NCI-H2171 treated with DMSO at 0.1 percent for 48 hours (cell line): Measurements from ENCODE around the gene PRTG.
"Not testable (repeated sequence)": the region's sequence is repeated elsewhere in the genome, so short reads cannot be mapped to it uniquely, and the experiment has no call there.

Source experiments
- DNase-seq: peaks from one replicate; lab custom pipeline; 2025; lab: John Stamatoyannopoulos, UW

PRTG gene

DNA sequence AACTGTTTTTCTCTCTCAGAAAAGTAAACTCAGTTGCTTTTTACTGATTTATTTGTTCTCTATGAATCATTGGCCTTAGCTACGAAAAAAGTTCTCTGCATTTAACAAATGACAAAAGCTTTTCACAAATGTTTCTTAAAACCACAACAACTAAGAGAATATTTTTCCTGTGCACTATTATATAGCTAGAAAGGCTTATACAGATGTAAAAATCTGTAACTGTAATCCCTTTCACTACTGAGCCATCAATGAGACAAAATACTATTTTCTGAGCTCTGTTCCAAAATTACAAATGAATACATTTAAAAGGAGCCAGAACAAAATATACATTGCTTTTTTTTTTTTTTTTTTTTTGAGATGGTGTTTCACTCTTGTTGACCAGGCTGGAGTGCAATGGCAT lies 109.2 kb downstream of the PRTG start:
- DNase-seq: no peak

DNA sequence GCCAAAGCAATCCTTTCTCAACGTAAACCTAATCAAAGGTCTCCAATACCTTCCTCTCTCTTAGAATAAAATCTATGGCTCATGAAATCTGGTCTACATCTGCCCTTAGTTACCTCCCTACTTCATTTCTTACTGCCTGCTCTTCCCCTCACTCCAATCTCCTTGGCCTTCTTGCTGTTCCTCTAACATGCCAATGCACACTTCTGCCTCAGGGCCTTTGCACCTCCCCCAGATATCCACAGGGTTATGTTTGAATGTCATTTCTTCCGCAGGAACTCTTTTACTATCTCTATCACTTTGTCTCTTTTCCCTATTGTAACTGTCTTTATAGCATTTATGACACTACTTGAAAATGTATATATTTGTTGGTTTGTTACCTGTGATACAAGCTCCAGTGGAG lies 110.5 kb downstream of the PRTG start:
- DNase-seq: no peak

DNA sequence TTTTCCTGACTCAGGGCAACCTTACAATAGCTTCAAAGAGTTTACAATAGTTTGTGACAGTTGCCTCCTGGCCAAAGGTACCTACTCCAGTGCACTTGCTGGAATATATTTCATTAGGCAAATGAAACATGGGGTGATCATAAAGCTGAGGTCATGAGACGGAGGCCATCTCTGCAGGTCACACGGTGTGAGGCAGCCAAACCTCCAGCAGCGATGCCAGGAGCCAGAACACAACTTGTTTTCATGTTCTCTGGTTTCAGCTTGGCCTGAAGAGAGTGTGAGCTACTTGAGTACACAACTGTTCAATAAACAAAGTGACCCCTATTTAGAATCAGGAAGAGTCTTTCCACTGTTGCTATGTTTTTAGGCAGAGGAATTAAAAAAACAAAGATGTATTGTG lies 112.1 kb downstream of the PRTG start:
- no peak for DNase-seq

GRCh38 chr15:55628369-55628730 lies 114.6 kb downstream of the PRTG start:
- DNase-seq: no peak

GRCh38 chr15:55627730-55628368 lies 115.1 kb downstream of the PRTG start:
- DNase-seq: no peak

- peak; percentile 9 for DNase-seq
These were observed 123.2 kb downstream of the PRTG start for GRCh38 chr15:55619783-55620182.

DNA sequence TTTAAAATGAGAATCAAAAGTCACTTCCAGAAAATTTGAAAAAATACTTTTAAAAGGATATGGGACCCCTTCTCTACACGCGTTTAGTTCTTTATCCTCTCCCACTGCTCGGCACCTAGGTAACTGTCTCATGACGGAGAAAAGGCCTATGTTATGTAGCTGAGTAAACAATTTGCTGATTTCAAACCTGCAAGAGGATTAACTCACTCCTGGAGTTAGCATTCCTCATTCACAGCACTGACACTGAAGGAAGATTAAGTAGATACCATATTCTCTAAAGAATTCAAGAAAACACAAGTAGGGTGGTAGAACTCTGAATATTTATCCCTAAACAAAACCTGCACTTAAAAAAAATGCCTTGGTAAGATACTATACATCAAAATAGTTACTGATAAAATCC lies 124.6 kb downstream of the PRTG start:
- no peak for DNase-seq

DNA sequence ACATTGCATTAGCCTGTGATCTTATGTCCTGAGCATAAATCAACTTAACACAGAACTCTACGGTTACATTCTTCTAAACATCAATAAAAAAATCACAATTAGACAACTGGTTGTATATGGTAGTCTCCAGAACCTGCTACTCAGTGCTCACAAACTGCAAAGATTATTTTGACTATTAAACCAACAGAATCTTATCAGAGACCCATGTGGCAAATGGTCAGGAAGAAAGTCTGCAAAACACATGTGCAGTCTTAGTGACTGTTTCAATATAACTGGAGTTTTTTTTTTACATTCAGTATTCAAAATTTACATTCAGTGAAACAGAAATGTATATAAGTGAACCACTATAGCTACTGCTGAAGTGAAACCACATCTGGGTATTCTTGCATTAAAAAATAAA lies 127.5 kb downstream of the PRTG start:
- DNase-seq: no peak

DNA sequence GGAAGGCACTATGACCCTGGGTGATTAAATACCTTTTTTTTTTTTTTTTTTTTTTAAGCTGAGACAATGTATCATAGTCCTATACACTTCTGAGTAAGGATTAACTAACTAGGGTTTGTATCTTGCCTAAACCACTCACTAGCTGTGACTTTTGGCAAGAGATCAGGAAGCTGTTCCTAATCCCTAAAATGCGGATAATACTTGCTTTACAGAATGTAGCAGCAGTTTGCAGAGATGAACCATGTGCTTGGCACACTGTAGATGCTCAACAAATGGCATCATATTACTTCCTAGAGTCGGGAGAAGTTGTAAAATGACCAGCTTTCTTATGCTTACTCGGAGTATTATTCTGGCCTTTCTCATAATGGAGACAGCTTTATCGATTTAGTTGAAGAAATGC lies 129.2 kb downstream of the PRTG start:
- DNase-seq: no peak

DNA sequence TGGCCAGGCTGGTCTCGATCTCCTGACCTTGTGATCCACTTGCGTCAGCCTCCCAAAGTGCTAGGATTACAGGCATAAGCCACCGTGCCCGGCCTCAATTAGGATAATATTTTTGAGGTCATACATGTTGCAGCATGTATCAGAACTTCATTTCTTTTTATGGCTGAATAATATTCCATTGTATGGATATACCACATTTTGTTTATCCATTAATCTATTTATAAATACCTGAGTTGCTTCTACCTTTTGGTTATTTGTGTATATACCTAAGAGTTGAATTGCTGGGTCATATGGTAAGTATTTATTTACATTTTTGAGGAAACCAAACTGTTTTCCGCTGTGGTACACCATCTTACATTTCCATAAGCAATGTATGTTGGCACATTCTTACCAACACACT lies 136.7 kb downstream of the PRTG start:
- no peak for DNase-seq

GRCh38 chr15:55601374-55601773 lies 141.6 kb downstream of the PRTG start:
- no peak for DNase-seq

- DNase-seq: no peak
These were observed 143.5 kb downstream of the PRTG start for GRCh38 chr15:55599439-55599838.

DNA sequence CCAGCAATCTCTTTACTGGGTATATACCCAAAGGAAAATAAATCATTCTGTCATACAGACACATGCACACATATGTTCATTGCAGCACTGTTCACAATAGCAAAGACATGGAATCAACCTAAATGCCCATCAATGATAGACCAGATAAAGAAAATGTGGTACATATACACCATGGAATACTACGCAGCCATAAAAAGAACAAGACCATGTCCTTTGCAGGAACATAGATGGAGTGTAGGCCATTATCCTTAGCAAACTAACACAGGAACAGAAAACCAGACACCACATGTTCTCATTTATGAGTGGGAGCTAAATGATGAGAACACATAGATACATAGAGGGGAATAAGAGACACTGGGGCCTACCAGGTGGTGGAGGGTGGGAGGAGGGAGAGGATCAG lies 149.9 kb downstream of the PRTG start:
- not testable (repeated sequence) for DNase-seq

DNA sequence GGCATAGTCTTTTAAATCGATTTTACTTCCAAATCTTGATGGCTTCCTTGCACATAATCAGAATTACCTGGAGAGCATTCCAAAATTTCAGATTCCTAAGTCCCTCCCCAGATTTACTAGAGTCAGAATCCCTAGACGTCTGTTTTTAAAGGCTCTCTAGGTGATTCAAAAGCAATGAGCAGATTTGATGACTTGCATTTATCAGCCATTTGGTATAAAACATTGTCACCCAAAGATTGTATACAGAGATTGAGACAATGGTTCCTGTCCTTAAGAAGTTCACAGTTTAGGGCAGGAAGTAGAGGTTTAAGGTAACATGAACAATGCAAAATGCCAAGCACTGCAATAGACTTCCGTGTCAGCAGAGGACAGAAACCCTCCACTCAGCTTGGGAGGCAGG lies 152.2 kb downstream of the PRTG start:
- no peak for DNase-seq

GRCh38 chr15:55589287-55589686 lies 153.7 kb downstream of the PRTG start:
- DNase-seq: no peak

GRCh38 chr15:55588815-55589115 lies 154.2 kb downstream of the PRTG start:
- DNase-seq: no peak

DNA sequence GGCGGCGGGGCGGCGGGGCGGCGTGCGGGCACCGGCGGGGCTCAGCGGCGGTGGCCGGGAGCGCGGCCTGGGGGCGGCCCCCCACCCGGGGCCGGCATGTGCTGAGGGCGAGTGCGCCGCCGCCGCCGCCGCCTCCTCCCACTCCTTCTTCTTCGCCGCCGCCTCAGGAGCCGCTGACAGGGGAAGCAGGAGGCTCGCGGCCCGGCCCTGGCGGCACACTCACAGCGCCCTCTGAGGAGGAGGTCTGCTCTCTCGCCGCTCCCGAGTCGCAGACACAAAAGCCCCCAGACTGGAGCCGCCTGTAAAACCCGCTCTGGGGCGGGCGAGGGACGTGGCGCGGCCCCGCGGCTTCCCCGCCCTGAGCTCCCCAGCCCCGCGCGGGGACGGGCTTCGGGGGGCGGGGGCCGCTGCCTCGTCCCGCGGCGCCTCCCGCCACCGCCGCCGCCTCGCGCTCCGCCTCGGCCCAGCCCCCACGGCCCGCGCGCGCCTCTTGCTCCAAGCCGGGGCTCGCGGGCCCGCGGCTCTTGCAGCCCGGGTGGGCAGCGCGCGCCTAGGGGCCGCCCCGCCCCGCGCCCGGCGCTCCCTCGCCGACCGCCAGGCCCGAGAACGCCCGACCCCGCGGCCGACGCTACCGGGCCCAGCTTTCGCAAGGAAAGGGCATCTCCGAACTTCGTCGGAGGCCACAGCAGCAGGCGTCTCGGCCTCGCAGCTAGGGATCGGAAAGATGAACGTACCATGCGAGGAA lies 154.7 kb downstream of the PRTG start, which contains the start of gene PYGO1:
Gene PYGO1, minus strand, starts transcription at position 276 of the 745 bp plus-strand sequence. CDS start 462 bp downstream, outside the sequence.
- DNase-seq: peak; percentile 65

DNA sequence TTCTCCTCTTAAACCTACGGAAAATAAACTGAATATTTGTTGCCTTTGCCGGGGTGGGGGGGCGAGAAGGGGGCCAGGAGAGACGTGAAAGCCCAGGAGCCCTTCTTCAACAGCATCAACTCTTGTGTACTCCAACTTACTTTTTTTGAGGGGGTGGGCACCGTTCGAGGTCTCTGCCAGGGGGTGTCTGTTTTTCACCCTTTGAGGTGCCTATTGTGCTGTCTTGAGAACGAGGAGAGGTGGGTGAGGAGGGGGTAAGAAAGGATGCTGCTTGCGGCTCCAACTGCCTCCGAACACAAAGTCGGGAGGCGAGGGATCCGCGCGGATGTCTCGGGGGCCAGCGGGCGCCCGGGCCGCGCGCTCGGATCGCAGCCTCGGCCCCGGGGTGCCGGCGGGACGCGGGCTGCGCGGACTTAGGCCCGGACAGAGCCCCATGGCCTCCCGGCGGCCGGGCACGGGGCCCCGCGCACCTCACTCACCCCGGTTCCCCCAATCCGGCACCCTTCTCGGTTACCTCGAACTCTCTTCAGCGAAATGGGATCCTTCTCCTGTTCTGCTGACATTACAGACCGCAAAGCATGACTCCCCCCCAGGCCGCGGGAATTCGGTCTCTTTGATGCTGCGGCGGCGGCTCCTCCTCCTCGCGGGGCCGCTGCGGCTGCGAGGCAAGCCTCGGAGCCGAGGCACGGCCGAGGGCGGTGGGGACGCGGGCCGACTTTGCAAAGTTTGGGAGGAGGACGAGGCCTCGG lies 155.5 kb downstream of the PRTG start:
- peak; percentile 54 for DNase-seq

GRCh38 chr15:55586808-55587207 lies 156.1 kb downstream of the PRTG start:
- peak; percentile 13 for DNase-seq

GRCh38 chr15:55576943-55577342 lies 166.0 kb downstream of the PRTG start:
- DNase-seq: no peak

DNA sequence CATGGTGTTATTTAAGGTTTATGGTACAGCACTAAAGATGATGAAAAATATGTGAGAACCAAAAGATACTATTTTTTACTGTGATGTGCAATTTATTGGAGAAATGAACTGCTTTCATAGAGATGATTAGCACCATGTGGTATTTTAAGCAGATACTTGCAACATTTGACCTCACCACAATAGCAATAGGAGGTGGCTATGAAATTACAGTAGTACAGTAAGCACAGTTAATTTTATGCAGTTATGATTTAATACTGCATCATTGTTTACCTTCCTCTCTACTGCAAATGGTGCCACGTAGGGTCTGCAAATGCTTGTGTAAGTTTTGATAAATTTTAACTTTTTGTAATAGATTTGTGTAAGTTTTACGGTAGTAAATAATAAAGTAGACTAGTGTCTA lies 168.9 kb downstream of the PRTG start:
- no peak for DNase-seq

DNA sequence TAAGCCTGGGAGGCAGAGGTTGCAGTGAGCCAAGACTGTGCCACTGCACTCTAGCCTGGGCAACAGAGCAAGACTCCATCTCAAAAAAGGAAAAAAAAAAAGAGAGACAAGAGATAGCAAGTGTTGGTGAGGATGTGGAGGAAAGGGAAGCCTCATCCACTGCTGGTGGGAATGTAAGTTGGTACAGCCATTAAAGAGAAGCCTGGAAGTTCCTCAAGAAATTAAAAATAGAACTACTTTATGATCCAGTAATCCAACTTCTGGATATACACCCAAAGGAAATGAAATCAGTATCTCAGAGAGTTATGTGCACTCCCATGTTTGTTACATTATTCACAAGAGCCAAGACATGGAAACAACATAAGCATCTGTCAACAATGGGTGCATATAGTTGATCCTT lies 169.7 kb downstream of the PRTG start:
- no peak for DNase-seq
